GM21737 (cell line): ENCODE data around the gene EGLN1.
"Not testable (repeated sequence)": the region's sequence is repeated elsewhere in the genome, so short reads cannot be mapped to it uniquely, and the experiment has no call there.

ENCODE experiments used
- ATAC-seq: cut with Tn5 transposase; IDR thresholded peaks from one replicate; pipeline ENCODE4 v1.9.1; 2021; ENCODE audit warnings: mild to moderate bottlenecking, moderate library complexity; ENCODE audit not compliant: unreplicated experiment

The EGLN1 gene

GRCh38 chr1:231364192-231364591 is 57.9 kb downstream of the EGLN1 start:
- ATAC-seq: no peak

GRCh38 chr1:231363624-231364023 is 58.5 kb downstream of the EGLN1 start:
- ATAC-seq: no peak

GRCh38 chr1:231362325-231362724 is 59.8 kb downstream of the EGLN1 start:
- ATAC-seq: no peak

GRCh38 chr1:231359113-231359512 is 63.0 kb downstream of the EGLN1 start:
- no peak for ATAC-seq

GRCh38 chr1:231357831-231358354 is 64.2 kb downstream of the EGLN1 start:
- peak; percentile 75 for ATAC-seq

- ATAC-seq: no peak
Observed at GRCh38 chr1:231357187-231357772, 64.8 kb downstream of the EGLN1 start.

- no peak for ATAC-seq
Observed at GRCh38 chr1:231355171-231355570, 66.9 kb downstream of the EGLN1 start.

GRCh38 chr1:231354330-231355020 is 67.6 kb downstream of the EGLN1 start:
- no peak for ATAC-seq

GRCh38 chr1:231353086-231353485 is 69.0 kb downstream of the EGLN1 start:
- no peak for ATAC-seq

GRCh38 chr1:231351816-231352215 is 70.3 kb downstream of the EGLN1 start:
- no peak for ATAC-seq

- not testable (repeated sequence) for ATAC-seq
Observed at GRCh38 chr1:231348856-231349255, 73.2 kb downstream of the EGLN1 start.

- no peak for ATAC-seq
Observed at GRCh38 chr1:231348442-231348841, 73.6 kb downstream of the EGLN1 start.

GRCh38 chr1:231347961-231348360 is 74.1 kb downstream of the EGLN1 start:
- ATAC-seq: no peak

- no peak for ATAC-seq
Observed at GRCh38 chr1:231340328-231341013, 81.6 kb downstream of the EGLN1 start.

GRCh38 chr1:231338270-231339128 is 83.6 kb downstream of the EGLN1 start, which contains the start of gene SPRTN:
SPRTN (plus strand) TSS chr1:231338293; CDS start chr1:231338384, 91 bp downstream.
- ATAC-seq: peak; percentile 5

- peak; percentile 66 for ATAC-seq
Observed at GRCh38 chr1:231337472-231338269, 84.4 kb downstream of the EGLN1 start, which contains the start of gene EXOC8. EXOC8 (minus strand) TSS chr1:231337852; CDS start chr1:231337745, 107 bp downstream.

GRCh38 chr1:231337043-231337471 is 85.0 kb downstream of the EGLN1 start:
- peak; percentile 14 for ATAC-seq

- no peak for ATAC-seq
Observed at GRCh38 chr1:231335663-231336602, 86.2 kb downstream of the EGLN1 start.

- ATAC-seq: no peak
Observed at GRCh38 chr1:231334952-231335351, 87.1 kb downstream of the EGLN1 start.
